ENCODE results near the gene KREMEN1. TPM values are rescaled to one million over a fixed set of nuclear protein-coding genes. Genes with fewer than 3 reads are reported as not detected.

KREMEN1 gene
- total and polyA plus RNA-seq, 2 donors (not counting 1 experiment from before 2014, with no cell fraction given) = 0.01 TPM; not detected in 1

DNA sequence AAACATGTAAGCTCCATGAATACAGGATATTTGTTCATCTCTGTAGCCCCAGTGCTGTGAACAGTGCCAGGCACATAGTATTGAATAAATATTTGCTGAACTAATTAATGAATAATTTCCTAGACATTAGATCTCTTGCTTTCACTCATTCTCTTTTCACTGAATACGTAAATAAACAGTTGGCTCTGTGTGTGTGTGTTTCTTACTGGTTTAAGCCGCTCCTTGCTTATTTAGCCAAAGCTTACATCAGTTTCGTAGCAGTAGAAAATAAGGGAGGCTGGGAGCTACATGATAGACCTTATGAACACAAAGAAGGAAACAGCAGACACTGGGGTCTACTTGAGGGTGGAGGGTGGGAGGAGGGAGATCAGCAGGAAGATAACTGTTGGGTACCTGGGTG, 17.2 kb downstream of the KREMEN1 start:
- Mint-ChIP-seq H3K4me1 (no peaks in the 10 kb centered on the region), H3K4me3 (no peak overlapping the region), H3K27me3 (peaks cover 33% of the 10 kb centered on the region), H3K27ac (no peak overlapping the region), H3K9me3 (ENCODE audit: insufficient read depth) (no peaks in the 10 kb centered on the region)
- H3K9me3 ChIP-seq (ENCODE audit: control extremely low read depth in 1 of 3, control insufficient read depth in 2 of 3, insufficient read depth in 1 of 3, low read length in 2 of 3) = no peaks in the 10 kb centered on the region
- no peak for DNase-seq
- H3K9ac ChIP-seq (ENCODE audit: low read length) = no peak overlapping the region
- no peaks in the 10 kb centered on the region for H3K4me1 ChIP-seq (ENCODE audit: control insufficient read depth in 2 of 2, insufficient read depth in 2 of 2, low read length in 2 of 2)
- CTCF ChIA-PET = no interaction called here
- H2AFZ ChIP-seq (ENCODE audit: insufficient read depth, low read depth, low read length, poor library complexity, severe bottlenecking) = no peak overlapping the region
- 80% methylated on average over 1 of the region's 3 CpGs for WGBS (ENCODE audit: insufficient coverage)
- POLR2A ChIA-PET = no interaction called here
- H3K27me3 ChIP-seq (replicated peaks in 1 of 4; ENCODE audit: control extremely low read depth in 1 of 4, control insufficient read depth in 3 of 4, insufficient read depth in 4 of 4, low read length in 3 of 4) = peaks cover 0 to 8% (median 1%) of the 10 kb centered on the region in 4 experiments
- no peak overlapping the region for H3K4me3 ChIP-seq (ENCODE audit: control extremely low read depth in 1 of 5, extremely low read depth in 1 of 5, insufficient read depth in 1 of 5, low read depth in 2 of 5, low read length in 4 of 5)
- intact Hi-C loops (cut with micrococcal nuclease) = no loop called here
- ATAC-seq (ENCODE audit: low read depth) = no peak
- no peaks in the 10 kb centered on the region for H3K79me2 ChIP-seq (ENCODE audit: control insufficient read depth, insufficient read depth, low read length)
- no peaks in the 10 kb centered on the region for H4K20me1 ChIP-seq (ENCODE audit: control insufficient read depth, insufficient read depth, low read length, poor library complexity, severe bottlenecking)
- no peaks in the 10 kb centered on the region for H3K36me3 ChIP-seq (replicated peaks in 1 of 2; ENCODE audit: control extremely low read depth in 1 of 2, control insufficient read depth in 1 of 2, extremely low read depth in 1 of 2, insufficient read depth in 2 of 2, low read length in 1 of 2)
- TF ChIP-seq CTCF (IDR thresholded peaks at IDR 0.05) (no peak), EZH2 (IDR thresholded peaks at IDR 0.05; ENCODE audit: borderline replicate concordance, insufficient read depth, low read depth, low read length, poor library complexity, severe bottlenecking) (no peak)
- H3K27ac ChIP-seq (ENCODE audit: low read length in 2 of 2) = no peak overlapping the region
- no peak overlapping the region for H3K4me2 ChIP-seq (replicated peaks; ENCODE audit: low read depth, low read length, poor library complexity, severe bottlenecking)

- Mint-ChIP-seq H3K4me1 (no peaks in the 10 kb centered on the region), H3K27ac (no peak overlapping the region), H3K27me3 (peaks cover 33% of the 10 kb centered on the region), H3K4me3 (no peak overlapping the region), H3K9me3 (ENCODE audit: insufficient read depth) (no peaks in the 10 kb centered on the region)
- H3K27ac ChIP-seq (ENCODE audit: low read length in 2 of 2) = no peak overlapping the region
- no peak for TF ChIP-seq EZH2 (IDR thresholded peaks at IDR 0.05; ENCODE audit: borderline replicate concordance, insufficient read depth, low read depth, low read length, poor library complexity, severe bottlenecking)
- no peak for TF ChIP-seq CTCF (IDR thresholded peaks at IDR 0.05)
- H3K4me1 ChIP-seq (ENCODE audit: control insufficient read depth in 2 of 2, insufficient read depth in 2 of 2, low read length in 2 of 2) = no peaks in the 10 kb centered on the region
- H3K4me2 ChIP-seq (replicated peaks; ENCODE audit: low read depth, low read length, poor library complexity, severe bottlenecking) = no peak overlapping the region
- intact Hi-C loops (cut with micrococcal nuclease) = no loop called here
- ChIA-PET POLR2A (no interaction called here), CTCF (no interaction called here)
- 67% methylated on average over 1 of the region's 4 CpGs for WGBS (ENCODE audit: insufficient coverage)
- H3K4me3 ChIP-seq (ENCODE audit: control extremely low read depth in 1 of 5, extremely low read depth in 1 of 5, insufficient read depth in 1 of 5, low read depth in 2 of 5, low read length in 4 of 5) = no peak overlapping the region
- no peaks in the 10 kb centered on the region for H3K36me3 ChIP-seq (replicated peaks in 1 of 2; ENCODE audit: control extremely low read depth in 1 of 2, control insufficient read depth in 1 of 2, extremely low read depth in 1 of 2, insufficient read depth in 2 of 2, low read length in 1 of 2)
- no peak overlapping the region for H2AFZ ChIP-seq (ENCODE audit: insufficient read depth, low read depth, low read length, poor library complexity, severe bottlenecking)
- H3K79me2 ChIP-seq (ENCODE audit: control insufficient read depth, insufficient read depth, low read length) = no peaks in the 10 kb centered on the region
- no peaks in the 10 kb centered on the region for H4K20me1 ChIP-seq (ENCODE audit: control insufficient read depth, insufficient read depth, low read length, poor library complexity, severe bottlenecking)
- ATAC-seq (ENCODE audit: low read depth) (no peak), DNase-seq (no peak)
- H3K9ac ChIP-seq (ENCODE audit: low read length) = no peak overlapping the region
- no peaks in the 10 kb centered on the region for H3K9me3 ChIP-seq (ENCODE audit: control extremely low read depth in 1 of 3, control insufficient read depth in 2 of 3, insufficient read depth in 1 of 3, low read length in 2 of 3)
- H3K27me3 ChIP-seq (replicated peaks in 1 of 4; ENCODE audit: control extremely low read depth in 1 of 4, control insufficient read depth in 3 of 4, insufficient read depth in 4 of 4, low read length in 3 of 4) = peaks cover 0 to 9% (median 3%) of the 10 kb centered on the region in 4 experiments
Measured at GRCh38 chr22:29092243-29092642, 19.4 kb downstream of the KREMEN1 start.
